Natural killer cell (primary cell): ENCODE results near the gene CEP44. TPM values are rescaled to one million over a fixed set of nuclear protein-coding genes. Genes with fewer than 3 reads are reported as not detected.
"Not testable (repeated sequence)": the region's sequence is repeated elsewhere in the genome, so short reads cannot be mapped to it uniquely, and the experiment has no call there.

ENCODE experiments used
- ATAC-seq, 3 donors: fragments of 150-1000 bp in 2 of 3; fragments of 200-7000 bp in 1 of 3; cut with Tn5 transposase; 1 replicate in 1 of 3; 2 replicates in 2 of 3; pipeline ENCODE4 v1.10.0; 2021; ENCODE audit warnings: mild to moderate bottlenecking in 2 of 3, moderate library complexity in 2 of 3
- DNase-seq, 2 donors: peaks; one replicate each; pipeline versions ENCODE4 v3.0.0 to v3.0.0-alpha.2; 2013 to 2021; ENCODE audit warnings: mixed read lengths in 1 of 2
- H3K27ac ChIP-seq: one replicate; pipeline ENCODE4 v1.5.1; 2013; ENCODE audit warnings: mild to moderate bottlenecking, low read length
- H3K27me3 ChIP-seq: one replicate; pipeline ENCODE4 v1.6.1; 2013; ENCODE audit warnings: low read length; ENCODE audit not compliant: control insufficient read depth, insufficient read depth
- H3K36me3 ChIP-seq: one replicate; pipeline ENCODE4 v1.6.1; 2013; ENCODE audit warnings: low read length; ENCODE audit not compliant: control insufficient read depth, insufficient read depth
- H3K4me1 ChIP-seq: one replicate; pipeline ENCODE4 v1.6.1; 2013; ENCODE audit warnings: low read length; ENCODE audit not compliant: control insufficient read depth, insufficient read depth
- H3K4me3 ChIP-seq: one replicate; pipeline ENCODE4 v1.5.1; 2013; ENCODE audit warnings: low read length
- H3K9me3 ChIP-seq: one replicate; pipeline ENCODE4 v1.6.1; 2013; ENCODE audit warnings: low read length; ENCODE audit not compliant: control insufficient read depth, insufficient read depth
- H3K27ac Mint-ChIP-seq, 2 donors: one replicate each; pipeline ENCODE4 v1.8.0; 2022; ENCODE audit warnings: mild to moderate bottlenecking in 2 of 2, mixed read lengths in 2 of 2, moderate library complexity in 1 of 2
- H3K27me3 Mint-ChIP-seq, 2 donors: one replicate each; pipeline ENCODE4 v1.8.0; 2022; ENCODE audit warnings: low read depth in 2 of 2, mixed read lengths in 2 of 2
- H3K36me3 Mint-ChIP-seq: one replicate; pipeline ENCODE4 v1.8.0; 2022; ENCODE audit warnings: mixed read lengths
- H3K4me1 Mint-ChIP-seq, 2 donors: one replicate each; pipeline ENCODE4 v1.8.0; 2022; ENCODE audit warnings: mixed read lengths in 2 of 2
- H3K4me3 Mint-ChIP-seq: one replicate; pipeline ENCODE4 v1.8.0; 2022; ENCODE audit warnings: mild to moderate bottlenecking, moderate library complexity, mixed read lengths
- H3K9me3 Mint-ChIP-seq, 2 donors: one replicate each; pipeline ENCODE4 v1.8.0; 2022; ENCODE audit warnings: mixed read lengths in 2 of 2
- WGBS: methylation state at CpG from one replicate; pipeline ENCODE4 v1.1.7; 2013; ENCODE audit warnings: missing lambda C conversion rate; ENCODE audit not compliant: insufficient coverage; 5-methylcytosine and 5-hydroxymethylcytosine counted together
- intact Hi-C: fragments of 100-400 bp; cut with micrococcal nuclease; formaldehyde crosslinking; loops from one replicate; pipeline ENCODE4 v1.14.2; 2022
- total RNA-seq, 4 donors: library from RNA; stranded (reverse); fragments of 120-200 nt in 1 of 4; gene quantifications; one replicate each; pipeline versions ENCODE4 v1.2.3 to v1.2.4, GENCODE V29; 2013 to 2022
- TF ChIP-seq, protein P1 (sequence below): fragments of 200-600 bp; IDR thresholded peaks from one replicate; pipeline ENCODE4 v1.8.0; 2022; ENCODE audit warnings: antibody characterized with exemption

The CEP44 gene
- total RNA-seq, 3 donors from 2014 or later (not counting 1 experiment from before 2014, with no cell fraction given): 21.7 to 25.2 (median 23.4) TPM

DNA sequence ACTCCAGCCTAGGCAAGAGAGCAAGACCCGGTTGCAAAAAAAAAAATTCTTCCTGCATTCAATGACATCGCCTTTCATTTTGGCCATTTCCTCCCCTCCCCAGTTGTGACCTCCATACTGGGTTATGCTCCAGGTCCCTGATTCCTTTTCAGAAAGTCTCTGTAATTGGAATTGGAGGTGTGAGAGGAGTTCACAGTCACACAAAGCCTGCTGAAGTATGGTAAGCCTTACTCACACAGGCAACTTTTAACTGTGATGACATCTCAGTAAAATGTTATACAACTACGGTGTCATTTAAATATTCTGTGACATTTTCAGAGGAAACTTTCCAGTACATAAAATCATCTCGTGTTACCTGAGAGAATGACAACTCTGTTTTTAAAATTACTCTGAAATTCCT, 73.6 kb downstream of the CEP44 start:
- WGBS: 94% methylated on average over 3 of the region's 4 CpGs
- ATAC-seq (no peak), DNase-seq (no peak)
- Histone ChIP-seq H3K36me3 (no peaks in the 10 kb centered on the region), H3K4me1 (no peaks in the 10 kb centered on the region), H3K27me3 (no peaks in the 10 kb centered on the region), H3K4me3 (no peak overlapping the region), H3K9me3 (no peaks in the 10 kb centered on the region), H3K27ac (no peak overlapping the region)
- H3K36me3 Mint-ChIP-seq: no peaks in the 10 kb centered on the region
- TF ChIP-seq, protein P1, sequence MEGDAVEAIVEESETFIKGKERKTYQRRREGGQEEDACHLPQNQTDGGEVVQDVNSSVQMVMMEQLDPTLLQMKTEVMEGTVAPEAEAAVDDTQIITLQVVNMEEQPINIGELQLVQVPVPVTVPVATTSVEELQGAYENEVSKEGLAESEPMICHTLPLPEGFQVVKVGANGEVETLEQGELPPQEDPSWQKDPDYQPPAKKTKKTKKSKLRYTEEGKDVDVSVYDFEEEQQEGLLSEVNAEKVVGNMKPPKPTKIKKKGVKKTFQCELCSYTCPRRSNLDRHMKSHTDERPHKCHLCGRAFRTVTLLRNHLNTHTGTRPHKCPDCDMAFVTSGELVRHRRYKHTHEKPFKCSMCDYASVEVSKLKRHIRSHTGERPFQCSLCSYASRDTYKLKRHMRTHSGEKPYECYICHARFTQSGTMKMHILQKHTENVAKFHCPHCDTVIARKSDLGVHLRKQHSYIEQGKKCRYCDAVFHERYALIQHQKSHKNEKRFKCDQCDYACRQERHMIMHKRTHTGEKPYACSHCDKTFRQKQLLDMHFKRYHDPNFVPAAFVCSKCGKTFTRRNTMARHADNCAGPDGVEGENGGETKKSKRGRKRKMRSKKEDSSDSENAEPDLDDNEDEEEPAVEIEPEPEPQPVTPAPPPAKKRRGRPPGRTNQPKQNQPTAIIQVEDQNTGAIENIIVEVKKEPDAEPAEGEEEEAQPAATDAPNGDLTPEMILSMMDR: no peak
- intact Hi-C loops: no loop called here
- H3K27ac Mint-ChIP-seq: no peak overlapping the region
- H3K27me3 Mint-ChIP-seq: peaks cover 3 to 24% of the 10 kb centered on the region in 2 donors
- no peaks in the 10 kb centered on the region for H3K9me3 Mint-ChIP-seq
- peaks cover 10% of the 10 kb centered on the region in 2 donors for H3K4me1 Mint-ChIP-seq
- H3K4me3 Mint-ChIP-seq: no peak overlapping the region

DNA sequence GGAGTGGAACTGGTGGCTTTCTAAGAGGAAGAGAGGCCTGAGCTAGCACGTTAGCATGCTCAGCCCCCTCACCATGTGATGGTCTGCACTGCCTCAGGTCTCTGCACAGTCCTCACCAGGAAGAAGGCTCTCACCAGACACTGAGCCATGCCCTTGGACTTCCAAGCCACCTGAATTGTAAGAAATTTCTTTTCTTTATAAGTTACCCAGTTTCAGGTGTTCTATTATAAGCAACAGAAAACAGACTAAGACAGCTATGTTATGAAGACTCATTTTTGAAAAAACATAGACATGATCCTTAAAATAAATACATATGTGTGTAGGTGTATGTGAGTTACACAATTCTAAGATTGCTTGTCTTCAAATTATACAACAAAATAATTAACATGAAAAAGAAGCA, 74.7 kb downstream of the CEP44 start:
- H3K36me3 Mint-ChIP-seq: no peaks in the 10 kb centered on the region
- intact Hi-C loops: no loop called here
- H3K4me3 ChIP-seq: no peak overlapping the region
- no peak overlapping the region for H3K27ac ChIP-seq
- H3K36me3 ChIP-seq: no peaks in the 10 kb centered on the region
- TF ChIP-seq, protein P1: no peak
- H3K4me3 Mint-ChIP-seq: no peak overlapping the region
- no peaks in the 10 kb centered on the region for H3K9me3 Mint-ChIP-seq
- no peak for ATAC-seq
- H3K4me1 ChIP-seq: no peaks in the 10 kb centered on the region
- no peaks in the 10 kb centered on the region for H3K9me3 ChIP-seq
- WGBS: 58% methylated on average over 1 of the region's 1 CpG
- no peaks in the 10 kb centered on the region for H3K27me3 ChIP-seq
- H3K27ac Mint-ChIP-seq: no peak overlapping the region
- H3K4me1 Mint-ChIP-seq: peaks cover 10% of the 10 kb centered on the region in 2 donors
- no peak for DNase-seq
- peaks cover 3 to 16% of the 10 kb centered on the region in 2 donors for H3K27me3 Mint-ChIP-seq

DNA sequence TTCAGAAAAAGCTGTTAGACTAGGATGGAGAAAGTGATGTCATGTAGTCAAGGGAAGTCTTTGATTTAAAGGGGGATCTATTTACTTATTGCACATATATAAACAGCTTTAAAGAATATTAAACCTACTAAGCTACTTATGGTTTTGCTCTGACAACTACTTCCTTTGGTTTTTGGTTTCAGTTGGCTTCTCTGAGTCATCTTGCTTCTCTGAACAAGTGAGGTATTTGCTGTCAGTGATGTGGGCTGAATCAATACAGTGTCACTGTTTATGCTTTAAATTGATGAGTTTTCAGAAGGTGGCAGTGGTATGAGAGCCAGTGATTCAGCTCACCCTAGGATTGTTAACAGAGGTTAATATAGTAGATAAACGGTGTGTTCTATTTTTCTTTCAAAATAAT, 75.1 kb downstream of the CEP44 start:
- intact Hi-C loops: no loop called here
- Mint-ChIP-seq H3K4me3 (no peak overlapping the region), H3K27me3 (peaks cover 3 to 12% of the 10 kb centered on the region in 2 donors), H3K36me3 (no peaks in the 10 kb centered on the region), H3K27ac (no peak overlapping the region), H3K9me3 (no peaks in the 10 kb centered on the region), H3K4me1 (peaks cover 10% of the 10 kb centered on the region in 2 donors)
- no peak overlapping the region for H3K4me3 ChIP-seq
- no peak overlapping the region for H3K27ac ChIP-seq
- no peaks in the 10 kb centered on the region for H3K4me1 ChIP-seq
- peak in 1 of 2 donors; percentile 1 for DNase-seq
- H3K27me3 ChIP-seq: no peaks in the 10 kb centered on the region
- no peaks in the 10 kb centered on the region for H3K9me3 ChIP-seq
- TF ChIP-seq, protein P1: no peak
- ATAC-seq: peak in 2 of 3 donors; percentile 45 to 54
- no CpG with 5 or more reads among the region's 1 CpG for WGBS
- no peaks in the 10 kb centered on the region for H3K36me3 ChIP-seq

DNA sequence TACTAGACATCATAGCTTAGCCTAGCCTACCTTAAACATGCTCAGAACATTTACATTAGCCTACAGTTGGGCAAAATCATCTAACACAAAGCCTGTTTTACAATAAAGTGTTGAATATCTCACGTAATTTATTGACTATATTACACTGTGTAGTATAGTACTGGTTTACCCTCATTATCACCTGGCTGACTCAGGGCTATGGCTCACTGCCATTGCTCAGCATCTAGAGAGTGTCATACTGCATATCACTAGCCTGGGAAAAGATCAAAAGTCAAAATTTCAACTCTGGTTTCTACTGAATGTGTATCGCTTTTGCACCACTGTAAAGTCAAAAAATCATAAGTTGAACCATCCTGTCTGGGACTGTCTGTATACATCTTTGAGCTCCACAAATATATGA, 78.6 kb downstream of the CEP44 start:
- no peaks in the 10 kb centered on the region for H3K36me3 Mint-ChIP-seq
- TF ChIP-seq, protein P1: no peak
- no peaks in the 10 kb centered on the region for H3K9me3 Mint-ChIP-seq
- peak in 1 of 3 donors; percentile 56 for ATAC-seq
- intact Hi-C loops: no loop called here
- peaks cover 0 to 12% of the 10 kb centered on the region in 2 donors for H3K27me3 Mint-ChIP-seq
- H3K4me1 Mint-ChIP-seq: peaks cover 10% of the 10 kb centered on the region in 2 donors
- H3K4me3 ChIP-seq: no peak overlapping the region
- WGBS: 83% methylated on average over 1 of the region's 2 CpGs
- no peaks in the 10 kb centered on the region for H3K4me1 ChIP-seq
- DNase-seq: no peak
- no peaks in the 10 kb centered on the region for H3K27me3 ChIP-seq
- no peaks in the 10 kb centered on the region for H3K36me3 ChIP-seq
- no peak overlapping the region for H3K27ac ChIP-seq
- H3K9me3 ChIP-seq: no peaks in the 10 kb centered on the region
- no peak overlapping the region for H3K27ac Mint-ChIP-seq
- H3K4me3 Mint-ChIP-seq: no peak overlapping the region

DNA sequence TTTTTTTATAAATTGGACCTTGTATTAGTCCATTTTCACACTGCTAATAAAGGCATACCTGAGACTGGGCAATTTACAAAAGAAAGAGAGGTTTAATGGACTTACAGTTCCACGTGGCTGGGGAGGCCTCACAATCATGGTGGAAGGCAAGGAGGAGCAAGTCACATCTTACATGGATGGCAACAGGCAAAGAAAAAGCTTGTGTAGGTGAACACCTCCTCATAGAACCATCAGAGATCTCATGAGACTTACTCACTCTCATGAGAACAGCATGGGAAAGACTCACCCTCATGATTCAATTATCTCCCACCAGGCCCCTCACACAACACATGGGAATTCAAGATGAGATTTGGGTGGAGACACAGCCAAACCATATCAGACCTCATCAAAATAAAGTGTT, 80.1 kb downstream of the CEP44 start:
- not testable (repeated sequence) for ATAC-seq, H3K4me1 ChIP-seq, H3K27ac ChIP-seq, H3K27ac Mint-ChIP-seq, H3K36me3 Mint-ChIP-seq, H3K4me3 Mint-ChIP-seq, H3K4me1 Mint-ChIP-seq, DNase-seq, H3K36me3 ChIP-seq, H3K9me3 Mint-ChIP-seq, H3K27me3 ChIP-seq, H3K9me3 ChIP-seq, H3K4me3 ChIP-seq
- intact Hi-C loops: loop anchor here (2.0 kb wide), 1 partner anchor 1977 kb away; no protein-coding TSS in a partner anchor
- WGBS: 75% methylated on average over 1 of the region's 1 CpG
- peaks cover 0 to 12% of the 10 kb centered on the region in 2 donors for H3K27me3 Mint-ChIP-seq
